ENCODE results near the gene TIGD1. TPM values are rescaled to one million over a fixed set of nuclear protein-coding genes. Genes with fewer than 3 reads are reported as not detected.

Gene TIGD1
- total RNA-seq, 1 donor from 2014 or later: 1.2 TPM

DNA sequence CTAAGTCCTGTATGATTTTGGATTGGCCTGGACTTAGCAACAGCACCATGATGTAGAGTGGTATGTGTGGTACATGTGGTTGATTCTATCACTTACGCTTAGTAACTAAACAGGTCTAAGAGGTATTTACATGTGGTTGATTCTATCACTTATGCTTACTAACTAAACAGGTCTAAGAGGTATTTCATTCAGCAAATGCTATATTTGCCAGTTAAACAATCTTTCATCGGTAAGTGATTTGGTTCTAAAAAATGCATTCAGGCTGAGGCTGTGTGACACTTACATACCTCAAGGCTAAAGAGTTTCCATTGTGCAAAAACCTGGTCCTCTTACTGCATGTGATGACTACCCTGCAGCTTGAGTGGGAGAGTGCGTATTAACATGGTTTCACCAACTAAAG lies 13.2 kb upstream of the TIGD1 start:
- Histone ChIP-seq H3K36me3 (peaks cover 0 to 76% of the 10 kb centered on the region in 2 donors), H3K4me1 (no peaks in the 10 kb centered on the region), H3K9me3 (no peaks in the 10 kb centered on the region), H3K27ac (no peak overlapping the region), H3K27me3 (no peaks in the 10 kb centered on the region), H3K4me3 (no peak overlapping the region)
- DNase-seq (ENCODE audit: extremely low spot score in 2 of 2): no peak
- TF ChIP-seq POLR2AphosphoS5 (IDR thresholded peaks at IDR 0.05; ENCODE audit: insufficient read depth in 1 of 2, low read depth in 1 of 2): no peak
- TF ChIP-seq CTCF (IDR thresholded peaks at IDR 0.05): no peak
- TF ChIP-seq POLR2A (IDR thresholded peaks at IDR 0.05): no peak
- intact Hi-C loops (cut with DNase I): no loop called here

GRCh38 chr2:232562515-232563151 lies 12.3 kb upstream of the TIGD1 start:
- H3K36me3 ChIP-seq: peaks cover 0 to 73% of the 10 kb centered on the region in 2 donors
- H3K4me1 ChIP-seq: no peaks in the 10 kb centered on the region
- intact Hi-C loops (cut with DNase I): no loop called here
- H3K27me3 ChIP-seq: no peaks in the 10 kb centered on the region
- no peak overlapping the region for H3K4me3 ChIP-seq
- H3K27ac ChIP-seq: no peak overlapping the region
- no peak for DNase-seq (ENCODE audit: extremely low spot score in 2 of 2)
- TF ChIP-seq CTCF (IDR thresholded peaks at IDR 0.05): no peak
- TF ChIP-seq POLR2A (IDR thresholded peaks at IDR 0.05): no peak
- TF ChIP-seq POLR2AphosphoS5 (IDR thresholded peaks at IDR 0.05; ENCODE audit: insufficient read depth in 1 of 2, low read depth in 1 of 2): no peak
- no peaks in the 10 kb centered on the region for H3K9me3 ChIP-seq

DNA sequence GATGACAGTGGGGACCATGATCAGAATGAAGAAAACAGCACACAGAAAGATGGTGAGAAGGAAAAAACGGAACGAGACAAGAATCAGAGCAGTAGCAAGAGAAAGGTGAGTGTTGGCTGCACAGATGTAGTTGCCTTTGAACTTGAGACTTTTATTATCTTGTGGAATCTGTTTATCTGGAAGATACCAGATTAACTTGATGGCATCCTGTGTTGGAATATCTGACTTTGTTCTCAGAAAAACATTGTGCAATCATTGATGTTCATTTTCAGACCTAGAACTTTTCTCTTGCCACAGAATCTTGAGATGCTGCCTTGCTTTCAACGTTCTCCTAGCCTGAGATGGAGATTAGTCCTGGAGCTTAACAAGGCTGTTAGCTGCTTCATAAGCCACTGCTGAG lies 6.1 kb upstream of the TIGD1 start:
- Histone ChIP-seq H3K4me3 (no peak overlapping the region), H3K9me3 (no peaks in the 10 kb centered on the region), H3K36me3 (peaks cover 0 to 29% of the 10 kb centered on the region in 2 donors), H3K27ac (no peak overlapping the region), H3K4me1 (peaks cover 40% of the 10 kb centered on the region), H3K27me3 (no peaks in the 10 kb centered on the region)
- intact Hi-C loops (cut with DNase I): no loop called here
- no peak for TF ChIP-seq CTCF (IDR thresholded peaks at IDR 0.05)
- no peak for TF ChIP-seq POLR2A (IDR thresholded peaks at IDR 0.05)
- TF ChIP-seq POLR2AphosphoS5 (IDR thresholded peaks at IDR 0.05; ENCODE audit: insufficient read depth in 1 of 2, low read depth in 1 of 2): no peak
- DNase-seq (ENCODE audit: extremely low spot score in 2 of 2): no peak

- H3K4me1 ChIP-seq: peaks cover 48% of the 10 kb centered on the region
- H3K36me3 ChIP-seq: no peaks in the 10 kb centered on the region
- no peaks in the 10 kb centered on the region for H3K9me3 ChIP-seq
- TF ChIP-seq POLR2AphosphoS5 (IDR thresholded peaks at IDR 0.05; ENCODE audit: insufficient read depth in 1 of 2, low read depth in 1 of 2): no peak
- TF ChIP-seq CTCF (IDR thresholded peaks at IDR 0.05): no peak
- TF ChIP-seq POLR2A (IDR thresholded peaks at IDR 0.05): no peak
- DNase-seq (ENCODE audit: extremely low spot score in 2 of 2): peak in 1 of 2 donors; percentile 52
- intact Hi-C loops (cut with DNase I): no loop called here
- H3K27me3 ChIP-seq: no peaks in the 10 kb centered on the region
- H3K27ac ChIP-seq: no peak overlapping the region
- H3K4me3 ChIP-seq: peak overlapping the region; percentile 82 to 96
These were observed 1.4 kb upstream of the TIGD1 start for GRCh38 chr2:232551776-232552175.

DNA sequence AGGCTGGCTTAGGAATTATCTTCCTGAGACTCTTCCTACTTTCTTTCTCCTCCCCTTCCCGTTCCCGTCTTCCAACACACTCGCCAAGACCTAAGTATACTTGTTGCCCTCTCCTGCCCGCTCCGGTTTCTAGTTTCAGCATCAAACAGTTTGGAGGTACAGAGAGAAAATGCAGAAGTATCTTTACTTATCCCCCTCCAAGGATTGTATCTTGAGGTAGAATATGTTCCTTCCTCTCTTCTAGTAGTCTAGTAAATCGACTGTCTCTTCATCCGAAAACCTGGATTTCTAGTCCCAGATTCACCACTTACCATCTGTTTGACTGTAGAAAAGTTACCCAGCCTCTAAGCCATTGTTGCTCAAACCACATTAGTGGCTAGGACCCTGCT lies 887 bp upstream of the TIGD1 start:
- H3K9me3 ChIP-seq: no peaks in the 10 kb centered on the region
- DNase-seq (ENCODE audit: extremely low spot score in 2 of 2): no peak
- no peaks in the 10 kb centered on the region for H3K36me3 ChIP-seq
- H3K27me3 ChIP-seq: no peaks in the 10 kb centered on the region
- intact Hi-C loops (cut with DNase I): no loop called here
- H3K27ac ChIP-seq: peak overlapping the region; percentile 98
- peak overlapping the region; percentile 82 to 96 for H3K4me3 ChIP-seq
- TF ChIP-seq POLR2AphosphoS5 (IDR thresholded peaks at IDR 0.05; ENCODE audit: insufficient read depth in 1 of 2, low read depth in 1 of 2) (no peak), POLR2A (IDR thresholded peaks at IDR 0.05) (no peak), CTCF (IDR thresholded peaks at IDR 0.05) (no peak)
- peaks cover 48% of the 10 kb centered on the region for H3K4me1 ChIP-seq
